ENCODE data around the gene ZNF621. TPM values are rescaled to one million over a fixed set of nuclear protein-coding genes. Genes with fewer than 3 reads are reported as not detected.

Gene ZNF621
- polyA plus RNA-seq, 1 donor (not counting 4 experiments of a cell fraction or from before 2014, with no cell fraction given) = 14.3 TPM

- Histone ChIP-seq H3K9ac (ENCODE audit: control insufficient read depth, extremely low read depth, insufficient read depth, low read length) (no peak overlapping the region), H3K27ac (ENCODE audit: control insufficient read depth, insufficient read depth, low read length) (no peak overlapping the region), H3K36me3 (ENCODE audit: control insufficient read depth in 2 of 2, extremely low read depth in 1 of 2, insufficient read depth in 2 of 2, low read length in 2 of 2) (no peaks in the 10 kb centered on the region), H3K4me1 (ENCODE audit: control insufficient read depth, extremely low read depth, insufficient read depth, low read length) (no peaks in the 10 kb centered on the region), H3K27me3 (ENCODE audit: control insufficient read depth, extremely low read depth, insufficient read depth, low read length) (peaks cover 17% of the 10 kb centered on the region), H3K79me2 (ENCODE audit: control insufficient read depth, insufficient read depth, low read length) (no peaks in the 10 kb centered on the region), H3K4me2 (ENCODE audit: control insufficient read depth, extremely low read depth, insufficient read depth, low read depth, low read length) (no peak overlapping the region), H3K9me3 (ENCODE audit: control insufficient read depth, low read depth, low read length) (no peaks in the 10 kb centered on the region), H2AFZ (ENCODE audit: control insufficient read depth, low read length) (no peak overlapping the region), H3K9me1 (ENCODE audit: control insufficient read depth, extremely low read depth, insufficient read depth, low read length) (no peaks in the 10 kb centered on the region), H4K20me1 (ENCODE audit: control insufficient read depth, extremely low read depth, insufficient read depth, low read length) (no peaks in the 10 kb centered on the region), H3K4me3 (ENCODE audit: control insufficient read depth in 2 of 3, extremely low read depth in 1 of 3, insufficient read depth in 2 of 3, low read depth in 1 of 3, low read length in 3 of 3) (no peak overlapping the region)
- no peak for DNase-seq (ENCODE audit: low read depth, low spot score)
- no peak for TF ChIP-seq EZH2 (IDR thresholded peaks at IDR 0.05; ENCODE audit: low read length)
- no peak for TF ChIP-seq CTCF (optimal IDR thresholded peaks at IDR 0.05 in 1 of 3, IDR thresholded peaks at IDR 0.05 in 1 of 3, conservative IDR thresholded peaks at IDR 0.05 in 1 of 3; ENCODE audit: extremely low read depth in 1 of 3, insufficient read depth in 2 of 3, low read length in 3 of 3)
- no peak for FAIRE-seq
- dilution Hi-C loops (cut with MboI; ENCODE audit: extremely low pct_ligation_motif_present, low sequenced_read_pairs) = loop anchor here (25.0 kb wide), 1 partner anchor 656 kb away; no protein-coding TSS in a partner anchor
These were observed 56.4 kb downstream of the ZNF621 start for GRCh38 chr3:40581166-40581565.

- no peak overlapping the region for H3K9ac ChIP-seq (ENCODE audit: control insufficient read depth, extremely low read depth, insufficient read depth, low read length)
- FAIRE-seq = no peak
These were observed 57.8 kb downstream of the ZNF621 start for GRCh38 chr3:40582401-40583027.

More at GRCh38 chr3:40582401-40583027, 57.8 kb downstream of the ZNF621 start:
- Histone ChIP-seq H3K4me1 (ENCODE audit: control insufficient read depth, extremely low read depth, insufficient read depth, low read length) (no peaks in the 10 kb centered on the region), H4K20me1 (ENCODE audit: control insufficient read depth, extremely low read depth, insufficient read depth, low read length) (no peaks in the 10 kb centered on the region), H3K79me2 (ENCODE audit: control insufficient read depth, insufficient read depth, low read length) (no peaks in the 10 kb centered on the region), H3K27me3 (ENCODE audit: control insufficient read depth, extremely low read depth, insufficient read depth, low read length) (peaks cover 21% of the 10 kb centered on the region), H3K4me2 (ENCODE audit: control insufficient read depth, extremely low read depth, insufficient read depth, low read depth, low read length) (no peak overlapping the region), H3K36me3 (ENCODE audit: control insufficient read depth in 2 of 2, extremely low read depth in 1 of 2, insufficient read depth in 2 of 2, low read length in 2 of 2) (no peaks in the 10 kb centered on the region), H2AFZ (ENCODE audit: control insufficient read depth, low read length) (no peak overlapping the region), H3K9me1 (ENCODE audit: control insufficient read depth, extremely low read depth, insufficient read depth, low read length) (no peaks in the 10 kb centered on the region), H3K9me3 (ENCODE audit: control insufficient read depth, low read depth, low read length) (no peaks in the 10 kb centered on the region), H3K4me3 (ENCODE audit: control insufficient read depth in 2 of 3, extremely low read depth in 1 of 3, insufficient read depth in 2 of 3, low read depth in 1 of 3, low read length in 3 of 3) (no peak overlapping the region), H3K27ac (ENCODE audit: control insufficient read depth, insufficient read depth, low read length) (no peak overlapping the region)
- no peak for DNase-seq (ENCODE audit: low read depth, low spot score)
- dilution Hi-C loops (cut with MboI; ENCODE audit: extremely low pct_ligation_motif_present, low sequenced_read_pairs) = loop anchor here (25.0 kb wide), 1 partner anchor 655 kb away; no protein-coding TSS in a partner anchor
- TF ChIP-seq EZH2 (IDR thresholded peaks at IDR 0.05; ENCODE audit: low read length) (no peak), CTCF (optimal IDR thresholded peaks at IDR 0.05 in 1 of 3, IDR thresholded peaks at IDR 0.05 in 1 of 3, conservative IDR thresholded peaks at IDR 0.05 in 1 of 3; ENCODE audit: extremely low read depth in 1 of 3, insufficient read depth in 2 of 3, low read length in 3 of 3) (no peak)
